H1 (cell line): Measurements from ENCODE around the gene FBXO39. TPM values are rescaled to one million over a fixed set of nuclear protein-coding genes. Genes with fewer than 3 reads are reported as not detected.

ENCODE experiments used
- CTCF ChIA-PET: fragments of 300-600 bp; sonication (Branson Sonifier 250); formaldehyde crosslinking; loops from one replicate; lab custom pipeline; 2021; ENCODE audit not compliant: partially characterized antibody; lab: Charles Lee
- POLR2A ChIA-PET: fragments of 300-600 bp; sonication (Branson Sonifier 250); formaldehyde crosslinking; loops from one replicate; lab custom pipeline; 2021; ENCODE audit warnings: inconsistent platforms; ENCODE audit not compliant: partially characterized antibody; lab: Charles Lee
- DNase-seq, 2 experiments: peaks; one replicate each; pipeline versions ENCODE4 v3.0.0 to v3.0.0-alpha.2; 2010 to 2022; ENCODE audit warnings: low spot score in 2 of 2, low read depth in 1 of 2, mixed read lengths in 1 of 2
- FAIRE-seq: peaks from 2 replicates; lab custom pipeline; 2011; peaks lifted over from hg19 to GRCh38; lab: Jason Lieb, UNC
- H2AFZ ChIP-seq: 2 replicates; pipeline ENCODE4 v1.8.1; 2012; ENCODE audit warnings: low read length, inconsistent platforms
- H2AK5ac ChIP-seq: 2 replicates; pipeline ENCODE4 v1.6.1; 2013; ENCODE audit warnings: low read depth, low read length
- H2BK120ac ChIP-seq: replicated peaks from 2 replicates; pipeline ENCODE3; 2013; ENCODE audit warnings: low read depth, low read length, inconsistent platforms
- H2BK12ac ChIP-seq: 2 replicates; pipeline ENCODE4 v1.6.1; 2013; ENCODE audit warnings: low read depth, low read length
- H2BK15ac ChIP-seq: 2 replicates; pipeline ENCODE4 v1.6.1; 2013; ENCODE audit warnings: low read length
- H2BK20ac ChIP-seq: 2 replicates; pipeline ENCODE4 v1.6.1; 2013; ENCODE audit warnings: low read length
- H2BK5ac ChIP-seq: 2 replicates; pipeline ENCODE4 v1.6.1; 2013; ENCODE audit warnings: low read depth, low read length
- H3K14ac ChIP-seq: 2 replicates; pipeline ENCODE4 v1.6.1; 2013; ENCODE audit warnings: inconsistent platforms; ENCODE audit not compliant: insufficient read length
- H3K18ac ChIP-seq: 2 replicates; pipeline ENCODE4 v1.6.1; 2013; ENCODE audit warnings: low read length; ENCODE audit errors: extremely low read depth
- H3K23ac ChIP-seq: 2 replicates; pipeline ENCODE4 v1.6.1; 2013; ENCODE audit warnings: inconsistent platforms; ENCODE audit not compliant: insufficient read length
- H3K23me2 ChIP-seq: 2 replicates; pipeline ENCODE4 v1.6.1; 2013; ENCODE audit warnings: low read depth, low read length
- H3K27ac ChIP-seq: 2 replicates; pipeline ENCODE4 v1.6.1; 2011; ENCODE audit warnings: low read depth, low read length, inconsistent platforms
- H3K27me3 ChIP-seq, 4 experiments: replicated peaks in 1 of 4; 1 replicate in 1 of 4; 2 replicates in 3 of 4; pipeline versions ENCODE4 v1.6.1 to v1.8.1; 2011 to 2013; ENCODE audit warnings: low read length in 3 of 4, mild to moderate bottlenecking in 3 of 4, inconsistent platforms in 2 of 4, mixed read lengths in 2 of 4, moderate library complexity in 1 of 4; ENCODE audit not compliant: control insufficient read depth in 3 of 4, insufficient read depth in 3 of 4; ENCODE audit errors: extremely low read depth in 1 of 4
- H3K36me3 ChIP-seq, 4 experiments: 2 replicates each; pipeline versions ENCODE4 v1.6.1 to v1.8.1; 2011 to 2013; ENCODE audit warnings: mild to moderate bottlenecking in 4 of 4, low read length in 3 of 4, moderate library complexity in 2 of 4, control low read depth in 1 of 4, inconsistent platforms in 1 of 4; ENCODE audit not compliant: insufficient read depth in 4 of 4, control insufficient read depth in 2 of 4
- H3K4ac ChIP-seq: replicated peaks from 2 replicates; pipeline ENCODE3; 2013; ENCODE audit warnings: low read length, low read depth, mixed read lengths, inconsistent platforms; ENCODE audit not compliant: insufficient read length
- H3K4me1 ChIP-seq, 4 experiments: replicated peaks in 1 of 4; 1 replicate in 1 of 4; 2 replicates in 3 of 4; pipeline versions ENCODE4 v1.6.1 to v1.8.1; 2011 to 2013; ENCODE audit warnings: low read length in 3 of 4, inconsistent platforms in 2 of 4, mixed read lengths in 1 of 4; ENCODE audit not compliant: insufficient read depth in 4 of 4, control insufficient read depth in 3 of 4
- H3K4me2 ChIP-seq, 2 experiments: 2 replicates each; pipeline versions ENCODE4 v1.6.1 to v1.8.1; 2011 to 2013; ENCODE audit warnings: low read depth in 2 of 2, low read length in 2 of 2, control low read depth in 1 of 2, inconsistent platforms in 1 of 2, mild to moderate bottlenecking in 1 of 2; ENCODE audit not compliant: insufficient read depth in 1 of 2
- H3K4me3 ChIP-seq, 4 experiments: fragments of 200-600, 300-600 bp in 1 of 4; sonication (generic), shearing (Covaris generic), sonication (Bioruptor Twin) in 1 of 4; 2 replicates each; pipeline versions ENCODE4 v1.5.1 to v1.8.1; 2011 to 2016; ENCODE audit warnings: low read length in 4 of 4, low read depth in 3 of 4, control low read depth in 2 of 4, inconsistent platforms in 2 of 4, mild to moderate bottlenecking in 2 of 4, mixed read lengths in 1 of 4, moderate library complexity in 1 of 4; ENCODE audit not compliant: insufficient read depth in 2 of 4; ENCODE audit errors: extremely low read depth in 1 of 4
- H3K56ac ChIP-seq: replicated peaks from 2 replicates; pipeline ENCODE3; 2013; ENCODE audit warnings: low read depth, mild to moderate bottlenecking, mixed read lengths, low read length, inconsistent platforms; ENCODE audit not compliant: insufficient read length
- H3K79me1 ChIP-seq: 2 replicates; pipeline ENCODE4 v1.6.1; 2013; ENCODE audit warnings: low read depth, low read length, control low read depth
- H3K79me2 ChIP-seq, 2 experiments: 2 replicates each; pipeline versions ENCODE4 v1.6.1 to v1.8.1; 2012 to 2013; ENCODE audit warnings: low read length in 2 of 2, mild to moderate bottlenecking in 2 of 2, inconsistent platforms in 1 of 2; ENCODE audit not compliant: insufficient read depth in 2 of 2, control insufficient read depth in 1 of 2
- H3K9ac ChIP-seq, 4 experiments: replicated peaks in 1 of 4; 1 replicate in 1 of 4; 2 replicates in 3 of 4; pipeline versions ENCODE4 v1.6.1 to v1.8.1; 2011 to 2013; ENCODE audit warnings: low read depth in 3 of 4, low read length in 3 of 4, control low read depth in 2 of 4, mild to moderate bottlenecking in 2 of 4, moderate library complexity in 2 of 4, inconsistent platforms in 1 of 4; ENCODE audit errors: extremely low read depth in 1 of 4
- H3K9me3 ChIP-seq, 2 experiments: 2 replicates each; pipeline versions ENCODE4 v1.6.1 to v1.8.1; 2012 to 2013; ENCODE audit warnings: mild to moderate bottlenecking in 2 of 2, moderate library complexity in 2 of 2, control low read depth in 1 of 2, inconsistent platforms in 1 of 2, low read depth in 1 of 2, low read length in 1 of 2, mixed read lengths in 1 of 2; ENCODE audit not compliant: insufficient read depth in 2 of 2
- H4K20me1 ChIP-seq, 2 experiments: replicated peaks in 1 of 2; 2 replicates each; pipeline versions ENCODE3 to v1.8.1; 2011 to 2013; ENCODE audit warnings: inconsistent platforms in 2 of 2, low read length in 2 of 2, mild to moderate bottlenecking in 1 of 2; ENCODE audit not compliant: insufficient read depth in 2 of 2, control insufficient read depth in 1 of 2
- H4K5ac ChIP-seq: 2 replicates; pipeline ENCODE4 v1.6.1; 2013; ENCODE audit warnings: low read length, low read depth, mixed read lengths, inconsistent platforms; ENCODE audit not compliant: insufficient read length
- H4K8ac ChIP-seq: 2 replicates; pipeline ENCODE4 v1.8.0; 2013; ENCODE audit warnings: mild to moderate bottlenecking, moderate library complexity, low read length, inconsistent platforms; ENCODE audit not compliant: insufficient read depth; ENCODE audit errors: extremely low read depth
- H4K91ac ChIP-seq: replicated peaks from 2 replicates; pipeline ENCODE3; 2013; ENCODE audit warnings: low read length, mixed read lengths, inconsistent platforms; ENCODE audit not compliant: insufficient read length
- ATF2 ChIP-seq: IDR thresholded peaks from 2 replicates; pipeline ENCODE4 v1.6.1; 2012; ENCODE audit warnings: low read length, inconsistent platforms
- BCL11A ChIP-seq, 2 experiments: IDR thresholded peaks; one replicate each; pipeline ENCODE4 v1.6.1; 2011; ENCODE audit warnings: low read depth in 2 of 2, low read length in 2 of 2, mild to moderate bottlenecking in 2 of 2
- CHD2 ChIP-seq: IDR thresholded peaks from 2 replicates; pipeline ENCODE4 v1.6.1; 2012; ENCODE audit warnings: low read length, improper control_type of control experiment
- CREB1 ChIP-seq: IDR thresholded peaks from 2 replicates; pipeline ENCODE4 v1.6.1; 2012; ENCODE audit warnings: inconsistent platforms
- CTBP2 ChIP-seq: IDR thresholded peaks from 2 replicates; pipeline ENCODE4 v1.7.0; 2011; ENCODE audit warnings: borderline replicate concordance, mild to moderate bottlenecking, moderate library complexity, mixed read lengths, low read length; ENCODE audit not compliant: insufficient read depth, insufficient read length
- CTCF ChIP-seq, 3 experiments: IDR thresholded peaks; 1 replicate in 2 of 3; 2 replicates in 1 of 3; pipeline versions ENCODE4 v1.5.1 to v1.6.1; 2011; ENCODE audit warnings: low read length in 3 of 3, mild to moderate bottlenecking in 3 of 3, inconsistent platforms in 2 of 3, low read depth in 1 of 3, moderate library complexity in 1 of 3; ENCODE audit not compliant: insufficient read depth in 1 of 3; ENCODE audit errors: control extremely low read depth in 1 of 3
- HDAC6 ChIP-seq: IDR thresholded peaks from one replicate; pipeline ENCODE4 v1.7.1; 2012; ENCODE audit warnings: low read depth, mild to moderate bottlenecking, inconsistent platforms, low read length, moderate library complexity
- NANOG ChIP-seq: IDR thresholded peaks from 2 replicates; pipeline ENCODE4 v1.6.1; 2011; ENCODE audit warnings: low read length, low read depth, mild to moderate bottlenecking, inconsistent platforms; ENCODE audit not compliant: insufficient read depth, poor library complexity, severe bottlenecking
- SP1 ChIP-seq: IDR thresholded peaks from 2 replicates; pipeline ENCODE4 v1.6.1; 2011; ENCODE audit warnings: low read depth, low read length
- SP2 ChIP-seq: IDR thresholded peaks from 2 replicates; pipeline ENCODE4 v1.6.1; 2012; ENCODE audit warnings: mild to moderate bottlenecking, low read length, inconsistent platforms
- TEAD4 ChIP-seq: IDR thresholded peaks from 2 replicates; pipeline ENCODE4 v1.6.1; 2012; ENCODE audit warnings: low read depth, low read length, inconsistent platforms, mixed read lengths
- WGBS, 2 experiments: shearing (Covaris generic) in 1 of 2; methylation state at CpG; one replicate each; pipeline versions ENCODE4 v1.1.6 to v1.1.7; 2013 to 2015; ENCODE audit warnings: low lambda C conversion rate in 2 of 2, mixed read lengths in 2 of 2, inconsistent platforms in 1 of 2, low coverage in 1 of 2, missing lambda C conversion rate in 1 of 2; ENCODE audit not compliant: insufficient replicate concordance in 2 of 2, insufficient coverage in 1 of 2, insufficient read length in 1 of 2; ENCODE audit errors: extremely low coverage in 1 of 2, missing lambda C conversion rate in 1 of 2; 5-methylcytosine and 5-hydroxymethylcytosine counted together
- polyA plus RNA-seq, 7 experiments: library from polyadenylated mRNA; depleted of rRNA in 3 of 7; stranded (reverse) in 5 of 7; unstranded in 2 of 7; fragments of >200 nt in 5 of 7; fragments of 200-250 nt in 2 of 7; gene quantifications; 1 replicate in 5 of 7; 2 replicates in 1 of 7; 4 replicates in 1 of 7; pipeline versions ENCODE4 v1.2.1 to v1.2.3, GENCODE V29; 2011 to 2013; ENCODE audit warnings: missing spikeins in 2 of 7, mixed read lengths in 2 of 7
- total RNA-seq: library from RNA; stranded (reverse); fragmentation: NEBNext Ultra II Directional; extraction: Animal tissue kit (Norgen Biotek cat#: 25700); gene quantifications from 2 replicates; pipeline ENCODE4 v1.2.1, GENCODE V29; 2021

FBXO39 gene
- total and polyA plus RNA-seq, 2 of the 8 experiments (the other 6 are each of a cell fraction or from before 2014, with no cell fraction given): 0.12 to 0.22 TPM

- Histone ChIP-seq H2BK5ac (no peak overlapping the region), H3K36me3 (no peaks in the 10 kb centered on the region), H3K9me3 (peaks cover 0 to 4% of the 10 kb centered on the region in 2 experiments; a peak in 2 of 4 replicates), H2BK120ac (no peak overlapping the region), H3K14ac (no peak overlapping the region), H3K79me1 (no peaks in the 10 kb centered on the region), H4K5ac (no peak overlapping the region), H2BK20ac (no peak overlapping the region), H3K18ac (no peak overlapping the region), H3K9ac (no peak overlapping the region), H3K4me1 (no peaks in the 10 kb centered on the region), H3K79me2 (no peaks in the 10 kb centered on the region), H3K27ac (no peak overlapping the region), H4K91ac (no peak overlapping the region), H3K23me2 (no peaks in the 10 kb centered on the region; the same call in 1 of the 2 replicates), H4K20me1 (no peaks in the 10 kb centered on the region), H2AK5ac (no peak overlapping the region), H3K4me3 (no peak overlapping the region), H3K27me3 (no peaks in the 10 kb centered on the region; a peak in 1 of 7 replicates), H2AFZ (no peak overlapping the region), H2BK12ac (no peak overlapping the region), H4K8ac (no peak overlapping the region), H2BK15ac (no peak overlapping the region), H3K4me2 (no peak overlapping the region), H3K4ac (no peak overlapping the region), H3K56ac (no peak overlapping the region), H3K23ac (no peak overlapping the region)
- FAIRE-seq: no peak
- CTCF ChIA-PET: no interaction called here
- 78% methylated on average over 2 of the region's 2 CpGs; no CpG with 5 or more reads in 1 of the 2 experiments for WGBS, 2 experiments
- POLR2A ChIA-PET: no interaction called here
- DNase-seq: no peak
- no peak for TF ChIP-seq CHD2
- TF ChIP-seq HDAC6: no peak
- no peak for TF ChIP-seq BCL11A (IDR thresholded peaks at IDR 0.05; ENCODE audit: low read depth in 2 of 2, low read length in 2 of 2)
- TF ChIP-seq CTCF (IDR thresholded peaks at IDR 0.05; ENCODE audit: control extremely low read depth in 1 of 3, insufficient read depth in 1 of 3, low read depth in 1 of 3, low read length in 3 of 3): no peak
- TF ChIP-seq TEAD4: no peak
- TF ChIP-seq CTBP2: no peak
- no peak for TF ChIP-seq ATF2
- TF ChIP-seq SP2: no peak
- TF ChIP-seq CREB1: no peak
- no peak for TF ChIP-seq SP1
- no peak for TF ChIP-seq NANOG
These were observed 7.6 kb upstream of the FBXO39 start for GRCh38 chr17:6768447-6768846.
